Ascending aorta (tissue), 2 donors: ENCODE measurements around the gene LDLRAP1. TPM values are rescaled to one million over a fixed set of nuclear protein-coding genes. Genes with fewer than 3 reads are reported as not detected.
A peak's percentile ranks its signal among the peaks of the same experiment; 100 is the strongest.

Experiments used
- DNase-seq, 2 donors: peaks; one replicate each; pipeline ENCODE4 v3.0.0-alpha.2; 2019; ENCODE audit warnings: low spot score in 2 of 2
- H3K27ac ChIP-seq, 2 donors: fragments of 200-600 bp; sonication (generic); one replicate each; pipeline ENCODE4 v1.5.1; 2016 to 2017; ENCODE audit warnings: mild to moderate bottlenecking in 1 of 2
- H3K27me3 ChIP-seq: fragments of 200-600 bp; sonication (generic); one replicate; pipeline ENCODE4 v1.5.1; 2017
- H3K36me3 ChIP-seq, 2 donors: fragments of 200-600 bp; sonication (generic); one replicate each; pipeline ENCODE4 v1.5.1; 2016
- H3K4me1 ChIP-seq, 2 donors: fragments of 200-600 bp; sonication (generic); one replicate each; pipeline ENCODE4 v1.5.1; 2016 to 2017; ENCODE audit warnings: mild to moderate bottlenecking in 1 of 2
- H3K4me3 ChIP-seq, 2 donors: fragments of 200-600 bp; sonication (generic); one replicate each; pipeline ENCODE4 v1.5.1; 2016 to 2017; ENCODE audit warnings: mild to moderate bottlenecking in 1 of 2
- H3K9me3 ChIP-seq, 2 donors: fragments of 200-600 bp; sonication (generic); one replicate each; pipeline ENCODE4 v1.5.1; 2016
- intact Hi-C: fragments of 100-400 bp; cut with DNase I; formaldehyde crosslinking; loops from one replicate; pipeline ENCODE4 v1.15.1; 2023
- total RNA-seq: library from RNA; depleted of rRNA; stranded (reverse); fragments of >200 nt; gene quantifications from one replicate; pipeline ENCODE4 v1.1.0, GENCODE V29; 2016
- TF ChIP-seq, protein P1 (sequence below), 3 experiments: fragments of 200-600 bp in 2 of 3; fragments of 450-650 bp in 1 of 3; sonication (generic) in 2 of 3; IDR thresholded peaks; one replicate each; pipeline ENCODE4 v1.5.1; 2016 to 2019; ENCODE audit warnings: antibody characterized with exemption in 3 of 3, mild to moderate bottlenecking in 1 of 3, moderate library complexity in 1 of 3

LDLRAP1 gene
- total RNA-seq, 1 donor from 2014 or later, result 75.4 TPM

DNA sequence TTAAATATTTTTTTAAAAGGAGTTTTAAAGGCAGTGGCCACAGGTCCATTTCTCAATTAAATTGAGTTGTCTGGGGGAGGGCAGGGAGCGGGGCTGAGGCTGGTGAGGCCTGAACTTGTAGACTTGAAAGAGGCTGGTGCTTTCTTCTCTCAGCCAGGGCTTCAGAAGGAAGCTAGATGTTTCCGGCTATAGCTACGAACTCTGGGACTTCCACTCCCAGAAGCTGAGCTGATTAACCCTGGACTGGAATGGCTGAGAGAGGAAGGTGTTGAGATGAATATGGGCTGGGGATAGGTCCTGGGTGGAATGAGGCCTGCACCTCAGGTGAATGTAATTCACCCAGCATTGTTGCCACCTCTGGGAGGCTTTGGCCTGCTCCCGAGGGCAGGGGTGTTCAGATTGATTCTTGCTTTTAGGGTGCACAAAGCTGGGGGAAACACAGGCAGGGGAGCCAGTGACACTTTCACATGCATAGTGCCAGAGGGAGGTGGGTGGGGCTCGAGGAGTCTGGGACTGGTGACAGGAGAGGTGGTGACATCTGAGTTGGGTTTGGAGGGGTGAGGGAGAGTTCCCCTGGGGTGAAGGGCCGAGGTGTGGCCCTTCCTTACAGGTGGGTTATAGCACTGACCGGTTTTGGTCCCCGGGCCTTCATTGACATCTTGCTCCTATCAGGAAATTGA lies 18.2 kb downstream of the LDLRAP1 start:
- intact Hi-C loops, result no loop called here
- Histone ChIP-seq H3K4me1 (peaks cover 14 to 26% of the 10 kb centered on the region in 2 donors), H3K4me3 (no peak overlapping the region), H3K36me3 (peaks cover 17 to 69% of the 10 kb centered on the region in 2 donors), H3K27ac (peak overlapping the region; percentile 56 to 64), H3K27me3 (no peaks in the 10 kb centered on the region), H3K9me3 (no peaks in the 10 kb centered on the region)
- TF ChIP-seq, protein P1, sequence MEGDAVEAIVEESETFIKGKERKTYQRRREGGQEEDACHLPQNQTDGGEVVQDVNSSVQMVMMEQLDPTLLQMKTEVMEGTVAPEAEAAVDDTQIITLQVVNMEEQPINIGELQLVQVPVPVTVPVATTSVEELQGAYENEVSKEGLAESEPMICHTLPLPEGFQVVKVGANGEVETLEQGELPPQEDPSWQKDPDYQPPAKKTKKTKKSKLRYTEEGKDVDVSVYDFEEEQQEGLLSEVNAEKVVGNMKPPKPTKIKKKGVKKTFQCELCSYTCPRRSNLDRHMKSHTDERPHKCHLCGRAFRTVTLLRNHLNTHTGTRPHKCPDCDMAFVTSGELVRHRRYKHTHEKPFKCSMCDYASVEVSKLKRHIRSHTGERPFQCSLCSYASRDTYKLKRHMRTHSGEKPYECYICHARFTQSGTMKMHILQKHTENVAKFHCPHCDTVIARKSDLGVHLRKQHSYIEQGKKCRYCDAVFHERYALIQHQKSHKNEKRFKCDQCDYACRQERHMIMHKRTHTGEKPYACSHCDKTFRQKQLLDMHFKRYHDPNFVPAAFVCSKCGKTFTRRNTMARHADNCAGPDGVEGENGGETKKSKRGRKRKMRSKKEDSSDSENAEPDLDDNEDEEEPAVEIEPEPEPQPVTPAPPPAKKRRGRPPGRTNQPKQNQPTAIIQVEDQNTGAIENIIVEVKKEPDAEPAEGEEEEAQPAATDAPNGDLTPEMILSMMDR (IDR thresholded peaks at IDR 0.05), result no peak
- no peak for DNase-seq

DNA sequence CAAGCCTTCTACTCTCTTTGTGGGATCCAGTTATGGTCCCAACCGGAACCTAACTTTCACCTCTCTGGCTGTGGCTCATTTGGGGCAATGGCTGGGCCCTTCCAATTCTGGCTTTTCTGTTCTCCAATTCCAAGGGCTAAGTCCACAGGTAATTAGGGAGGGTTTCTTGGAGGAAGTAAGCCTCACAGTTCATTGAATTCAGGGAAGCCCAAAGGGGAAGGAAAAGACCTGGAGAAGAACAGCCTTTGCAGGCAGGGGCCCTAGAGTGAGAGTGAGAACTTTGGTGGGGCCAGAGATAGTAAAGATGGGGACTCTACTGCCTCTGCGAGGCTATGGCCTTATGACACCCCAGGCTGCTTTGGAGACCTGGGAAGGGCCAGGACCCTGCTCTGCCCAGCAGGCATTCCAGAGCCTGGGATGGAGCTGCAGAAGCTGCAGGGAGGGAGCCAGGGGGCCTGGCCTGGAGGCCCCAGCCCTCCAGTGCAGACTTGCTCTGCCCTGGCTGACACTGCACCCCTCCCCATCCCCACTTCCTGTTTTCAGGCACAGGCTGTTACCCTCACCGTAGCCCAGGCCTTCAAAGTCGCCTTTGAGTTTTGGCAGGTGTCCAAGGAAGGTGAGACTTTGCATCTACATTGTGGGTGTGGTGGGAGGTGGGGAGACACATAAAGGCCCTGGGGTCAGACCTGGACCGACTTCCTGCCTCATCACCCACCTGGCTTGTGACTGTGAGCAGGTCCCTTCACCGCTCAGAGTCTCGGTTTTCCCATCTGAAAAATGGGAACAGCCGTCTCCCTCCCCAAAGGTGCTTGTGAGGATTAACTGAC lies 18.9 kb downstream of the LDLRAP1 start:
- peak in 1 of 2 donors; percentile 28 for DNase-seq
- TF ChIP-seq, protein P1 (IDR thresholded peaks at IDR 0.05), result no peak
- intact Hi-C loops, result no loop called here
- H3K36me3 ChIP-seq, result peaks cover 17 to 69% of the 10 kb centered on the region in 2 donors
- H3K9me3 ChIP-seq, result no peaks in the 10 kb centered on the region
- no peak overlapping the region for H3K4me3 ChIP-seq
- H3K4me1 ChIP-seq, result peaks cover 12 to 26% of the 10 kb centered on the region in 2 donors
- no peaks in the 10 kb centered on the region for H3K27me3 ChIP-seq
- H3K27ac ChIP-seq, result peak overlapping the region; percentile 56 to 64

DNA sequence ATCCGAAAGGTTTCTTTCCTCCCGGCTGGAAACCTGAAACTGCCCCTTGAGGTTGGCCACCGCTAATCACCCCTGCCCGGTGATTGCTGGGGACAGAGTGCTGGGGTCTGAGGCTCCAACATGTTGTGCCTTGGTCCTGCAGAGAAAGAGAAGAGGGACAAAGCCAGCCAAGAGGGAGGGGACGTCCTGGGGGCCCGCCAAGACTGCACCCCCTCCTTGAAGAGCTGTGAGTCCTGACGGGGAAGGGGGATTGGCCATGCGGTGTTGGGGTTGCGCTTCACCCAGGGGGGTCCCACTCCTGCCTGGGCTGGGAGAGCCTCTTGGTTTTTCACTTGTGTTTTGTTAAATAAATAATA lies 19.5 kb downstream of the LDLRAP1 start:
- Histone ChIP-seq H3K9me3 (no peaks in the 10 kb centered on the region), H3K36me3 (peaks cover 17 to 64% of the 10 kb centered on the region in 2 donors), H3K27ac (peak overlapping the region; percentile 56 to 64), H3K4me3 (no peak overlapping the region), H3K4me1 (peaks cover 18 to 32% of the 10 kb centered on the region in 2 donors), H3K27me3 (no peaks in the 10 kb centered on the region)
- intact Hi-C loops, result no loop called here
- no peak for DNase-seq
- TF ChIP-seq, protein P1 (IDR thresholded peaks at IDR 0.05), result no peak

DNA sequence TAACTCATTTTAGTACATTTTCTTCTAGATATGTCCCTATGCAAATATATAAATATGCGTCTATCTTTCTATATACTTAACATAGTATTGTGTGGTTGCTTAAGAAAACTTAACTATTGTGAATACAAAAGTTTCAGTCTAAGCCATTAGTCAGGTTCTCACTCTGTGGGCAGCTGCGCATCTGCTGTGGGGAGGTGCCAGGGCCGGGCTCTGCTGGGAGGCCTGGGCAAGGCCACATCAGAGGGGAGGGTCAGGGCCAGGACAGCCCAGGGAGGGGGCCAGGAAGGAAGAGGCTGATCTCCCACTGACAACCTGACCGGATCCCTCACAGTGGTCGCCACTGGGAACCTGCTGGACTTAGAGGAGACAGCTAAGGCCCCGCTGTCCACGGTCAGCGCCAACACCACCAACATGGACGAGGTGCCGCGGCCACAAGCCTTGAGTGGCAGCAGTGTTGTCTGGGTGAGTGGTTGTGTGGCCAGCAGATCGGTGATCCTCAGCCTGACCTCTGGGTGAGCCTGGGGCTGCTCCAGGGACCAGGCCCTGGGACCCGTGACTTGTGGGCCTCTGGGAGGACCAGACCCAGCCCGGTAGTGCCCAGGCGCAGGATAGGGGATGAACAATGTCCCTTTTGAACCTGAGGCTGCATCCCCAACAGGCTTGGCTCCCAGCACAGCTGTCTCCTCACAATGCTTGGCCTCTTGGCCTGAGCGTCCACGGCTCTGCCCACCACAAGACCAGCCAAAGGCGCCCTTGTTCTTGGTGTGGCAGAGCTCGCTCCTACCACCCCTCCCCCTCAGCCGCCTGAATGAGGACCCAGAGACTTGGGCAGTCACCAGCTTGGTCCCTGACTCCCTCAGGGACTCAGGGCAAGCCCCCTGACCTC lies 20.2 kb downstream of the LDLRAP1 start:
- H3K27me3 ChIP-seq, result no peaks in the 10 kb centered on the region
- peaks cover 18 to 39% of the 10 kb centered on the region in 2 donors for H3K4me1 ChIP-seq
- no peak overlapping the region for H3K4me3 ChIP-seq
- H3K27ac ChIP-seq, result peak overlapping the region in 1 of 2 donors; percentile 64
- H3K36me3 ChIP-seq, result peaks cover 16 to 59% of the 10 kb centered on the region in 2 donors
- TF ChIP-seq, protein P1 (IDR thresholded peaks at IDR 0.05), result no peak
- intact Hi-C loops, result no loop called here
- no peaks in the 10 kb centered on the region for H3K9me3 ChIP-seq
- no peak for DNase-seq

DNA sequence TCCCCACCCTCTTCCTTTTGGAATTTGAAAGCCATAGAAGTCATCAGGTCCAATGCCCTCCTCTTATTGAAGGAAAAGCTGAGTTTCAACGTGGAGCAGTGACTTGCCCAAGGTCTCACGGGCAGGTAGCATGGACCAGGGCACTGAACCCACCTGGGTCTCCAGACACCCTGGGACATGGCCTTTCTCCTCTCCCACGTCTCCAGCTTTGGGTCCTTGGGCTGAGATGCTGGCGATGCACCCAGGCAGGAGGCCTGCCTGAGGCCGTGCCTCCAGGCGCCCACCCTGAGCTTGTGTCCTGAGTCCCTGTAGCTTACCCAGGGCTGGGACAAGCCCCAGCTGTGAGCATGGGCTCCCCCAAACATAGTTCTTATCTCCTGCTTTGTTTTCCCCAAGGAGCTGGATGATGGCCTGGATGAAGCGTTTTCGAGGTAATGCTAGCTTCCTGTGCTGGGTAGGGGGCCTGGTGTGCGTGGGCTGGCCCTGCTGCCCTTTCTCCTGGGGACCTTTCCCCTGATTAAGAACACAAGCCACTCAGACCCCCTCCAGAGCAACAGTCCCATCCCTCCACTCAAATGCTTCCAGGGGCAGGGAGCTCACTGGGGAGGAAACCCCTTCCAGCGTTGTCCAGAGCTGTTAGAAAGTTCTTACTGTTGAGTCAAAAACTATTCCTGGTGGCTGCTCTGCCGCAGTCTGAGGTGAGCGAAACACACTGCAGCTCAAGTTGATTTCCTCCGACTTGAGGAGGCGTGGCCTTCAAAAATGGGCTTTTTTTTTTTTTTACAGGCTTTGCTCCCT lies 21.6 kb downstream of the LDLRAP1 start:
- TF ChIP-seq, protein P1 (IDR thresholded peaks at IDR 0.05), result no peak
- Histone ChIP-seq H3K27me3 (no peaks in the 10 kb centered on the region), H3K4me1 (peaks cover 18 to 46% of the 10 kb centered on the region in 2 donors), H3K27ac (peak overlapping the region; percentile 87 to 95), H3K4me3 (no peak overlapping the region), H3K9me3 (no peaks in the 10 kb centered on the region), H3K36me3 (peaks cover 9 to 45% of the 10 kb centered on the region in 2 donors)
- DNase-seq, result no peak
- intact Hi-C loops, result no loop called here
